GM23338 (cell line): Measurements from ENCODE around the gene PPP1R9B. TPM values are rescaled to one million over a fixed set of nuclear protein-coding genes. Genes with fewer than 3 reads are reported as not detected.

Experiments used
- ATAC-seq: fragments of 200-7000 bp; cut with Tn5 transposase; 3 replicates; pipeline ENCODE4 v1.9.1; 2020
- DNase-seq: peaks from one replicate; pipeline ENCODE4 v3.0.0-alpha.2; 2015; ENCODE audit warnings: low spot score
- H2AFZ ChIP-seq: fragments of 200-600 bp; sonication (generic); 2 replicates; pipeline ENCODE4 v1.8.0; 2016; ENCODE audit warnings: antibody characterized with exemption, mild to moderate bottlenecking, moderate library complexity
- H3F3A ChIP-seq: fragments of 200-600 bp; sonication (generic); replicated peaks from 2 replicates; pipeline ENCODE4 v1.8.0; 2017; ENCODE audit warnings: antibody characterized with exemption, mixed run types, low read depth
- H3K27ac ChIP-seq: fragments of 200-600 bp; sonication (generic); 2 replicates; pipeline ENCODE4 v1.6.1; 2016; ENCODE audit warnings: low read depth
- H3K27me3 ChIP-seq: fragments of 200-600 bp; sonication (generic); 2 replicates; pipeline ENCODE4 v1.8.0; 2016; ENCODE audit warnings: mild to moderate bottlenecking, mixed run types, moderate library complexity; ENCODE audit not compliant: insufficient read depth
- H3K36me3 ChIP-seq: fragments of 200-600 bp; sonication (generic); 2 replicates; pipeline ENCODE4 v1.8.0; 2016; ENCODE audit warnings: mild to moderate bottlenecking; ENCODE audit not compliant: insufficient read depth
- H3K4me1 ChIP-seq: fragments of 200-600 bp; sonication (generic); 2 replicates; pipeline ENCODE4 v1.8.0; 2016; ENCODE audit warnings: mild to moderate bottlenecking, moderate library complexity; ENCODE audit not compliant: insufficient read depth
- H3K4me2 ChIP-seq: fragments of 200-600 bp; sonication (generic); 2 replicates; pipeline ENCODE4 v1.7.1; 2017; ENCODE audit warnings: mixed run types
- H3K4me3 ChIP-seq: fragments of 200-600 bp; sonication (generic); 2 replicates; pipeline ENCODE4 v1.6.1; 2016; ENCODE audit warnings: mixed run types
- H3K79me2 ChIP-seq: fragments of 200-600 bp; sonication (generic); replicated peaks from 2 replicates; pipeline ENCODE4 v1.8.0; 2017; ENCODE audit warnings: mild to moderate bottlenecking; ENCODE audit not compliant: insufficient read depth
- H3K9me2 ChIP-seq: fragments of 200-600 bp; sonication (generic); 2 replicates; pipeline ENCODE4 v1.8.0; 2017; ENCODE audit not compliant: insufficient read depth
- H4K20me1 ChIP-seq: fragments of 200-600 bp; sonication (generic); replicated peaks from 2 replicates; pipeline ENCODE4 v1.8.0; 2017; ENCODE audit warnings: mild to moderate bottlenecking; ENCODE audit not compliant: insufficient read depth
- H3K27ac Mint-ChIP-seq: 2 replicates; pipeline ENCODE4 v1.8.0; 2020; ENCODE audit warnings: inconsistent platforms, mild to moderate bottlenecking, moderate library complexity, mixed read lengths
- H3K27me3 Mint-ChIP-seq: 3 replicates; pipeline ENCODE4 v1.8.0; 2022; ENCODE audit warnings: low read depth, mild to moderate bottlenecking, moderate library complexity, mixed read lengths, inconsistent platforms; ENCODE audit not compliant: insufficient read depth, poor library complexity
- H3K36me3 Mint-ChIP-seq: 3 replicates; pipeline ENCODE4 v1.8.0; 2021; ENCODE audit warnings: low read depth, mild to moderate bottlenecking, inconsistent platforms, moderate library complexity, mixed read lengths
- H3K4me1 Mint-ChIP-seq: 3 replicates; pipeline ENCODE4 v1.8.0; 2020; ENCODE audit warnings: mild to moderate bottlenecking, inconsistent platforms, mixed read lengths
- H3K4me3 Mint-ChIP-seq: 3 replicates; pipeline ENCODE4 v1.8.0; 2021; ENCODE audit warnings: moderate library complexity, mild to moderate bottlenecking, inconsistent platforms, mixed read lengths
- H3K9me3 Mint-ChIP-seq: 3 replicates; pipeline ENCODE4 v1.8.0; 2020; ENCODE audit warnings: moderate library complexity, mild to moderate bottlenecking, inconsistent platforms, mixed read lengths
- NANOG ChIP-seq: IDR thresholded peaks from 2 replicates; pipeline ENCODE4 v1.6.1; 2016; ENCODE audit warnings: antibody characterized with exemption, borderline replicate concordance
- STAT1 ChIP-seq: IDR thresholded peaks from one replicate; pipeline ENCODE4 v1.6.1; 2016; ENCODE audit warnings: antibody characterized with exemption; ENCODE audit not compliant: unreplicated experiment
- ZNF114 ChIP-seq: fragments of 250-450 bp; sonication (Bioruptor Pico); IDR thresholded peaks from 2 replicates; pipeline ENCODE4 v1.5.0; 2020; ENCODE audit warnings: mild to moderate bottlenecking, moderate library complexity
- ZNF331 ChIP-seq: fragments of 250-450 bp; sonication (Bioruptor Pico); IDR thresholded peaks from 2 replicates; pipeline ENCODE4 v1.5.0; 2020; ENCODE audit warnings: low read depth, mild to moderate bottlenecking, moderate library complexity
- ZNF462 ChIP-seq: fragments of 250-450 bp; sonication (Bioruptor Pico); IDR thresholded peaks from 2 replicates; pipeline ENCODE4 v1.5.0; 2020; ENCODE audit warnings: mild to moderate bottlenecking, moderate library complexity
- polyA plus RNA-seq: library from polyadenylated mRNA; unstranded; fragments of >200 nt; fragmentation: Nextera tagmentation; extraction: Ambion mirVana; gene quantifications from 2 replicates; pipeline ENCODE4 v1.2.1, GENCODE V29; 2016
- total RNA-seq: library from RNA; depleted of rRNA; stranded (reverse); fragments of >200 nt; shearing (Covaris generic); gene quantifications from 2 replicates; pipeline ENCODE4 v1.2.3, GENCODE V29; 2014

PPP1R9B gene
- total and polyA plus RNA-seq, 2 experiments from 2014 or later, result 2.1 to 10.5 TPM

- TF ChIP-seq ZNF462 (no peak), NANOG (no peak)
These were observed 37.5 kb upstream of the PPP1R9B start (continued) for GRCh38 chr17:50187751-50188530.

- ATAC-seq (no peak), DNase-seq (no peak)
- H3K9me3 Mint-ChIP-seq, result no peaks in the 10 kb centered on the region
- H3K27ac Mint-ChIP-seq, result no peak overlapping the region
- H3K36me3 Mint-ChIP-seq, result peaks cover 26% of the 10 kb centered on the region
- no peak overlapping the region for H3K4me2 ChIP-seq
- H3K36me3 ChIP-seq, result no peaks in the 10 kb centered on the region
- no peak overlapping the region for H2AFZ ChIP-seq
- no peaks in the 10 kb centered on the region for H3K9me2 ChIP-seq
- H3F3A ChIP-seq, result no peaks in the 10 kb centered on the region
- peaks cover 27% of the 10 kb centered on the region for H3K4me1 Mint-ChIP-seq
- H3K4me3 ChIP-seq, result no peak overlapping the region
- no peak overlapping the region for H3K4me3 Mint-ChIP-seq
- H3K27ac ChIP-seq, result no peak overlapping the region
- peaks cover 11% of the 10 kb centered on the region for H3K27me3 Mint-ChIP-seq
- H3K79me2 ChIP-seq, result no peaks in the 10 kb centered on the region
- no peak for TF ChIP-seq STAT1
- no peak for TF ChIP-seq ZNF331 (CRISPR knock-in tag)
- no peak for TF ChIP-seq ZNF114 (CRISPR knock-in tag)
- no peaks in the 10 kb centered on the region for H3K27me3 ChIP-seq
- no peaks in the 10 kb centered on the region for H4K20me1 ChIP-seq
- H3K4me1 ChIP-seq, result peaks cover 25% of the 10 kb centered on the region
These were observed 36.9 kb upstream of the PPP1R9B start for GRCh38 chr17:50187394-50187725.
